AG09319 (cell line): ENCODE data around the gene GMPR2.

ENCODE experiments used
- DNase-seq: peaks from one replicate; pipeline ENCODE4 v3.0.0-alpha.2; 2010; ENCODE audit warnings: low read depth; ENCODE audit errors: extremely low read depth
- CTCF ChIP-seq: IDR thresholded peaks from 2 replicates; pipeline ENCODE4 v1.5.1; 2011; ENCODE audit warnings: low read depth, mild to moderate bottlenecking, inconsistent platforms, low read length, moderate library complexity

The GMPR2 gene

GRCh38 chr14:24235804-24236688 lies 3.3 kb downstream of the GMPR2 start:
- DNase-seq, result no peak
- no peak for TF ChIP-seq CTCF

DNA sequence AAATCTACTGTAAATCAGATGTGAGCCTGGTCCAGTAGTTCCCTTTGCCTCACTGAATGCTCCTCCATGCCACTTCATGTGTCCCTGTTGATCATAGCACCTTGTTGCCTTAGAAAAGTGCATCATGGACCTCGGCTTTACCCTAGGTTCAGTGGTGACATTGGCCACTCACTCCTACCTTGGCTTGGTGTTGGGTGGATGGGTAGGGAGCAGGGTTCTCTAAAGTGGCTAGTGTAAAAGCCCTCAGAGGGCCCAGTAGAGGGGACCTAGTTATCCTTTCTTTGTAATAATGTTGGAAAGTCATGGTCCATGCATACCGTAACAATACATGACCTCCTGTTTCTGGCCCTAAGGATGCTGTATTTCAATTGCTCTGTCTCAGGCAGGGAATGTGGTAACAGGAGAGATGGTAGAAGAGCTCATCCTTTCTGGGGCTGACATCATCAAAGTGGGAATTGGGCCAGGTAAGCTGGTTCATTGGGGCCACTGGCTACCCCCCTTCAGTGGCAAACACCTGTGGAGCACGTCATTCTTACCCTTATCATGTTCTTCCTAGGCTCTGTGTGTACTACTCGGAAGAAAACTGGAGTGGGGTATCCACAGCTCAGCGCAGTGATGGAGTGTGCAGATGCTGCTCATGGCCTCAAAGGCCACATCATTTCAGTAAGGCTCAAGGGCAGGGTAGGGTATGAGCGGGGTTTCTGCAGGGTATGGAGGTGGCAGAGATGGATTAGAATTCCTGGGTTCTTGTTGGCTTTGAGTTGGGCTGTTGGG lies 4.1 kb downstream of the GMPR2 start:
- no peak for TF ChIP-seq CTCF
- DNase-seq, result no peak

DNA sequence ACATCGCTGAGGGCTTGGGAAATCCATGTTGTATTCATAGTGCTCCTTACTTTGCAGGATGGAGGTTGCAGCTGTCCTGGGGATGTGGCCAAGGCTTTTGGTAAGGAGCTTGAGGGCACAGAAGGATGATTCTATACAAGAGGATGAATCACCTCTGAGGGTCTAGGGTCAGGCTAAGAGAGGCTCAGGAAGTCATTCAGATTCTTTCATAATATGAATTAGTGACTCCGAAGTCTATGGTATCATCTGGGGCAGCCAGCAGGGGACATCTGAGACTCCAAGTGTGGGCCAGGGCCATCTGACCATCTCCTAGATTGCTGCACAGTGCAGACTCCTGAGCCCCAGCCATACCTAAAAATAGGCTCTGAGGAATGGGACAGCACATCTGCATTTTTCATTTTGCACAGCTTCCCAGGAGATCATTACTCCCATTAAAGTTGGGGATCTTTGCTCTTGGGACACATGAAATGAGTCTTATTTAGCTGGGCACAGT lies 4.8 kb downstream of the GMPR2 start:
- no peak for DNase-seq
- TF ChIP-seq CTCF, result no peak

DNA sequence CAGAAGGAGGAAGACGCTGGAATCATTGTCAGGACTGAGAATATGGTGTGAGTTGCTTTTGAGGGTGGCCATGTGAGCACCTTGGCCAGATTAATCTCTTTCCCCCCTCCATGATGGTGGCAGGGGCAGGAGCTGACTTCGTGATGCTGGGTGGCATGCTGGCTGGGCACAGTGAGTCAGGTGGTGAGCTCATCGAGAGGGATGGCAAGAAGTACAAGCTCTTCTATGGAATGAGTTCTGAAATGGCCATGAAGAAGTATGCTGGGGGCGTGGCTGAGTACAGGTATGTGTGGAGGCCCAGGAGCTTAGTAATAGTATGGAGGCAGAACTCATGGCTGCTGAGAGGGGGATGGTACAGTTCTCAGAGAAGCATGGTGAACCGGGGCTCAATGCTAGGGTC lies 5.4 kb downstream of the GMPR2 start:
- no peak for DNase-seq
- no peak for TF ChIP-seq CTCF

DNA sequence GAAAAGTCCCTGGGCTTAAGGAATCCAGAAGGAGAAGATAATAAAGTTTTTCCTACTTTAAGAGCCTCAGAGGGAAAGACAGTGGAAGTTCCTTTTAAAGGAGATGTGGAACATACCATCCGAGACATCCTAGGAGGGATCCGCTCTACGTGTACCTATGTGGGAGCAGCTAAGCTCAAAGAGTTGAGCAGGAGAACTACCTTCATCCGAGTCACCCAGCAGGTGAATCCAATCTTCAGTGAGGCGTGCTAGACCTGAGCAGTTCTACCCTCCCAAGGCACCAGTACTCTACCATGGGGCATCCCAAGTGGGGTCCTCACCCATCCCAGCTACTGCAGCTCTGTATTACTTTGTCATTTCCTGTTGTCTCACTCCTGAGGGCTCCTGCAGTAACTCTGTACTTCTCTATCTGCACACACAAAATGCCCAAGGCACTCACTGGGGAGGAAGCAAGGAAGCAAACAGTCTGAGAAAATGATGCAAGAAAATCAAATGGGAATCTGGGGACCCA lies 5.9 kb downstream of the GMPR2 start:
- DNase-seq, result no peak
- no peak for TF ChIP-seq CTCF

DNA sequence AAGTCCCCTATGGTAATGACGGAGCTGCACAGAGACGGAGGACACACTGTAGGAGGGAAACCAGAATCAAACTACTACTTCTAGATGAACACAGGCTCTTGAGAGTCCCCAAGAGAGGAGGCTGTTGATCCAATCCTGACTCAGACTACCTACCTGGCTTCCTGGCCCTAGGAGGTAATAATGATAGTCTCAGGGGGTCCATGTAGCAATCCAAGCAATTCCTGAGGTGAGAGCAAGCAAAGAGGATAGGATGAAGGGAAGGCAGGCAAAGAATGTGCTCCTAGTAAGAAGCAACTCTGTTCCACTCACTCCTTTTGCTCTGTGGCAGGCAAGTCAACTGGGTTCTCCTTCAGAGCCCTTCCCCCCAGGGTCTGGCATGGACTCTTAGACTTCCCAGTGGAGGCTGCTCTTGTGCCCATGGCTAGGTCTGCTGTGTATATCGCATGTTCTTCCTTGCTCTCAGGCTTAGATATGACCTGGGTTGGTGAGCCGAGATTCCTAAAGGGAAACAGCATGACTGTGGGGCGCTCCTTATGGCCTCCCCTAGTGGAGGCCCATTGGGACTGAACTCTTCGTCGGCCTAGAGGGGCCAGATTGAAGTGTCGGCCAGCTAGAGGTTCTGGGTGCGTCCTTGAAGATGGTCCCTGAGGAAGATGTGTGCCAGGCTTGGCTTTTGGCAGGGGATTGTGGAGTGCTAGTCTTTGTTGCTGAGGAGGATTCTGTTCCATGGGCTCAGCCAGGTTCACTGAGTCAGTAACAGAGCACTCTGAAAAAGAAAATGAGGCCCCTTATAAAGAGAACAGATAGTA lies 7.6 kb downstream of the GMPR2 start:
- TF ChIP-seq CTCF, result no peak
- DNase-seq, result no peak
